A549 (cell line): Measurements from ENCODE around the gene UGT1A10.

Source experiments
- CHD4 ChIP-seq: fragments of 200-600 bp; sonication (generic); IDR thresholded peaks from 2 replicates; pipeline ENCODE4 v1.6.1; 2016; ENCODE audit warnings: antibody characterized with exemption, mild to moderate bottlenecking, borderline replicate concordance
- CTCF ChIP-seq: fragments of >200 bp; sonication (Bioruptor Twin); formaldehyde crosslinking; IDR thresholded peaks from 3 replicates; pipeline ENCODE4 v1.5.1; 2016
- HOXB5 ChIP-seq: fragments of 250-450 bp; sonication (Bioruptor Pico); IDR thresholded peaks from 2 replicates; pipeline ENCODE4 v1.5.0; 2020; ENCODE audit warnings: mild to moderate bottlenecking, moderate library complexity
- POLR2A ChIP-seq: IDR thresholded peaks from 2 replicates; pipeline ENCODE4 v1.6.1; 2012; ENCODE audit warnings: mild to moderate bottlenecking, low read length
- RFX5 ChIP-seq: fragments of 450-650 bp; IDR thresholded peaks from 2 replicates; pipeline ENCODE4 v1.7.1; 2014; ENCODE audit warnings: antibody characterized with exemption, mild to moderate bottlenecking, moderate library complexity
- SREBF2 ChIP-seq: fragments of 450-650 bp; IDR thresholded peaks from 2 replicates; pipeline ENCODE4 v1.6.1; 2014; ENCODE audit warnings: mild to moderate bottlenecking, moderate library complexity
- TP53 ChIP-seq: fragments of 250-450 bp; sonication (Bioruptor Pico); IDR thresholded peaks from 2 replicates; pipeline ENCODE4 v1.5.0; 2021; ENCODE audit warnings: mild to moderate bottlenecking, moderate library complexity
- USF2 ChIP-seq: fragments of 450-650 bp; IDR thresholded peaks from 2 replicates; pipeline ENCODE4 v1.6.1; 2014; ENCODE audit warnings: antibody characterized with exemption

GRCh38 chr2:233680361-233681045 lies 44.3 kb downstream of the UGT1A10 start:
- no peak for TF ChIP-seq TP53 (CRISPR knock-in tag)
- TF ChIP-seq RFX5: no peak
- TF ChIP-seq CTCF: no peak
- TF ChIP-seq HOXB5 (CRISPR knock-in tag): no peak
- TF ChIP-seq POLR2A: no peak
- TF ChIP-seq SREBF2: no peak
- no peak for TF ChIP-seq CHD4
- no peak for TF ChIP-seq USF2
